SK-N-SH treated with all-trans-retinoic acid at 6 μM for 48 hours (cell line): ENCODE data around the gene GAN.
A peak's percentile ranks its signal among the peaks of the same experiment; 100 is the strongest.

Experiments
- ATAC-seq: fragments of 200-7000 bp; cut with Tn5 transposase; 3 replicates; pipeline ENCODE4 v1.9.1; 2020; ENCODE audit warnings: mild to moderate bottlenecking, moderate library complexity
- BACH2 ChIP-seq: fragments of 250-450 bp; sonication (Bioruptor Pico); IDR thresholded peaks from 2 replicates; pipeline ENCODE4 v1.9.0; 2021; ENCODE audit warnings: mild to moderate bottlenecking, borderline replicate concordance
- CREB5 ChIP-seq: fragments of 250-450 bp; sonication (Bioruptor Pico); IDR thresholded peaks from 2 replicates; pipeline ENCODE4 v1.5.1; 2020; ENCODE audit warnings: low read depth, mild to moderate bottlenecking, moderate library complexity
- CSDC2 ChIP-seq: fragments of 250-450 bp; sonication (Bioruptor Pico); IDR thresholded peaks from 2 replicates; pipeline ENCODE4 v1.5.0; 2020; ENCODE audit warnings: mild to moderate bottlenecking, moderate library complexity
- ESRRG ChIP-seq: fragments of 250-450 bp; sonication (Bioruptor Pico); IDR thresholded peaks from 2 replicates; pipeline ENCODE4 v1.6.1; 2021; ENCODE audit warnings: mild to moderate bottlenecking
- GLIS3 ChIP-seq: fragments of 250-450 bp; sonication (Bioruptor Pico); IDR thresholded peaks from 2 replicates; pipeline ENCODE4 v1.5.0; 2020; ENCODE audit warnings: mild to moderate bottlenecking, moderate library complexity
- ISL1 ChIP-seq: fragments of 250-450 bp; sonication (Bioruptor Pico); IDR thresholded peaks from 2 replicates; pipeline ENCODE4 v2.1.2; 2022; ENCODE audit warnings: mild to moderate bottlenecking, moderate library complexity
- OSR1 ChIP-seq: fragments of 250-450 bp; sonication (Bioruptor Pico); IDR thresholded peaks from 2 replicates; pipeline ENCODE4 v1.8.0; 2022; ENCODE audit warnings: moderate library complexity, mild to moderate bottlenecking, inconsistent platforms
- POU6F1 ChIP-seq: fragments of 250-450 bp; sonication (Bioruptor Pico); IDR thresholded peaks from 2 replicates; pipeline ENCODE4 v1.8.0; 2021; ENCODE audit warnings: low read depth, mild to moderate bottlenecking, moderate library complexity, borderline replicate concordance
- PPARA ChIP-seq: fragments of 250-450 bp; sonication (Bioruptor Pico); IDR thresholded peaks from 2 replicates; pipeline ENCODE4 v1.5.0; 2020; ENCODE audit warnings: mild to moderate bottlenecking, borderline replicate concordance
- RARB ChIP-seq: fragments of 250-450 bp; sonication (Bioruptor Pico); IDR thresholded peaks from 2 replicates; pipeline ENCODE4 v1.8.0; 2021; ENCODE audit warnings: mild to moderate bottlenecking, moderate library complexity
- SNAI2 ChIP-seq: fragments of 250-450 bp; sonication (Bioruptor Pico); IDR thresholded peaks from 2 replicates; pipeline ENCODE4 v1.5.0; 2020; ENCODE audit warnings: mild to moderate bottlenecking, moderate library complexity
- TCF4 ChIP-seq: fragments of 250-450 bp; sonication (Bioruptor Pico); IDR thresholded peaks from 2 replicates; pipeline ENCODE4 v1.8.0; 2021; ENCODE audit warnings: mild to moderate bottlenecking, moderate library complexity, borderline replicate concordance
- TOX ChIP-seq: fragments of 250-450 bp; sonication (Bioruptor Pico); IDR thresholded peaks from 2 replicates; pipeline ENCODE4 v1.8.0; 2021; ENCODE audit warnings: mild to moderate bottlenecking, moderate library complexity, borderline replicate concordance
- ZC3H10 ChIP-seq: fragments of 250-450 bp; sonication (Bioruptor Pico); IDR thresholded peaks from 2 replicates; pipeline ENCODE4 v1.5.1; 2021; ENCODE audit warnings: mild to moderate bottlenecking, moderate library complexity
- ZFP3 ChIP-seq: fragments of 250-450 bp; sonication (Bioruptor Pico); IDR thresholded peaks from 2 replicates; pipeline ENCODE4 v1.5.0; 2020; ENCODE audit warnings: mild to moderate bottlenecking, moderate library complexity
- ZFP30 ChIP-seq: fragments of 450-650 bp; formaldehyde crosslinking; IDR thresholded peaks from 2 replicates; pipeline ENCODE4 v1.5.0; 2022; ENCODE audit warnings: mild to moderate bottlenecking, moderate library complexity
- ZNF565 ChIP-seq: fragments of 450-650 bp; formaldehyde crosslinking; conservative IDR thresholded peaks from 2 replicates; pipeline ENCODE4 v1.5.0; 2020; ENCODE audit warnings: low read depth, mild to moderate bottlenecking, moderate library complexity
- ZNF70 ChIP-seq: fragments of 450-650 bp; formaldehyde crosslinking; IDR thresholded peaks from 2 replicates; pipeline ENCODE4 v1.5.0; 2020; ENCODE audit warnings: mild to moderate bottlenecking, moderate library complexity
- ZNF8 ChIP-seq: fragments of 450-650 bp; formaldehyde crosslinking; IDR thresholded peaks from 2 replicates; pipeline ENCODE4 v1.5.0; 2020; ENCODE audit warnings: mild to moderate bottlenecking, moderate library complexity
- TF ChIP-seq, protein P1 (sequence below): fragments of 250-450 bp; sonication (Bioruptor Pico); IDR thresholded peaks from 2 replicates; pipeline ENCODE4 v1.5.1; 2021; ENCODE audit warnings: mild to moderate bottlenecking, moderate library complexity
- TF ChIP-seq, protein P2 (sequence below): fragments of 250-450 bp; sonication (Bioruptor Pico); IDR thresholded peaks from 2 replicates; pipeline ENCODE4 v1.8.0; 2020; ENCODE audit warnings: mild to moderate bottlenecking, moderate library complexity, borderline replicate concordance
- TF ChIP-seq, protein P3 (sequence below): fragments of 250-450 bp; sonication (Bioruptor Pico); IDR thresholded peaks from 2 replicates; pipeline ENCODE4 v1.5.0; 2020; ENCODE audit warnings: mild to moderate bottlenecking, moderate library complexity

Gene GAN

DNA sequence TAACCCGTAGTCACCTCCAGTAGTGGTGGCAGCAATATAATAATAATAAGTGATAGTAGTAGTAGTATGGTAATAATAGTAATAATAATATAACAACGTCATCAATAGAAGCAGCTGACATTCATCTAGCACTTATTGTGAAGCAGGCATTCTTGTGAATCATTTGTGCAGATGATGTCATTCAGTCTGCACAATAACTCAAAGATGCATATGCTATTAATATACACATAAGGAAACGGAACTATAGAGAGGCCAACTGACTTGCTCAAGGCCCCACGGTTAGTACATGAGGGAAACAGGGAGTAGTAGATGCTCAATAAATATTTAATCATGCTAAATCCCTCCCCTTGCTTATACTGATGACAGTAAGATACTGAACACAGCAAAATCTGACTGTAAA is 35.4 kb upstream of the GAN start (continued):
- no peak for TF ChIP-seq POU6F1 (CRISPR knock-in tag)
- no peak for TF ChIP-seq ZC3H10

GRCh38 chr16:81280393-81280792 is 34.4 kb upstream of the GAN start:
- ATAC-seq = peak; percentile 68
- TF ChIP-seq TOX = no peak
- TF ChIP-seq, protein P1, sequence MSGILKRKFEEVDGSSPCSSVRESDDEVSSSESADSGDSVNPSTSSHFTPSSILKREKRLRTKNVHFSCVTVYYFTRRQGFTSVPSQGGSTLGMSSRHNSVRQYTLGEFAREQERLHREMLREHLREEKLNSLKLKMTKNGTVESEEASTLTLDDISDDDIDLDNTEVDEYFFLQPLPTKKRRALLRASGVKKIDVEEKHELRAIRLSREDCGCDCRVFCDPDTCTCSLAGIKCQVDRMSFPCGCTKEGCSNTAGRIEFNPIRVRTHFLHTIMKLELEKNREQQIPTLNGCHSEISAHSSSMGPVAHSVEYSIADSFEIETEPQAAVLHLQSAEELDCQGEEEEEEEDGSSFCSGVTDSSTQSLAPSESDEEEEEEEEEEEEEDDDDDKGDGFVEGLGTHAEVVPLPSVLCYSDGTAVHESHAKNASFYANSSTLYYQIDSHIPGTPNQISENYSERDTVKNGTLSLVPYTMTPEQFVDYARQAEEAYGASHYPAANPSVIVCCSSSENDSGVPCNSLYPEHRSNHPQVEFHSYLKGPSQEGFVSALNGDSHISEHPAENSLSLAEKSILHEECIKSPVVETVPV = no peak
- no peak for TF ChIP-seq ZNF70 (CRISPR knock-in tag)
- no peak for TF ChIP-seq SNAI2 (CRISPR knock-in tag)
- TF ChIP-seq CSDC2 = no peak
- TF ChIP-seq ISL1 = no peak
- no peak for TF ChIP-seq ZFP30 (CRISPR knock-in tag)
- TF ChIP-seq, protein P2, sequence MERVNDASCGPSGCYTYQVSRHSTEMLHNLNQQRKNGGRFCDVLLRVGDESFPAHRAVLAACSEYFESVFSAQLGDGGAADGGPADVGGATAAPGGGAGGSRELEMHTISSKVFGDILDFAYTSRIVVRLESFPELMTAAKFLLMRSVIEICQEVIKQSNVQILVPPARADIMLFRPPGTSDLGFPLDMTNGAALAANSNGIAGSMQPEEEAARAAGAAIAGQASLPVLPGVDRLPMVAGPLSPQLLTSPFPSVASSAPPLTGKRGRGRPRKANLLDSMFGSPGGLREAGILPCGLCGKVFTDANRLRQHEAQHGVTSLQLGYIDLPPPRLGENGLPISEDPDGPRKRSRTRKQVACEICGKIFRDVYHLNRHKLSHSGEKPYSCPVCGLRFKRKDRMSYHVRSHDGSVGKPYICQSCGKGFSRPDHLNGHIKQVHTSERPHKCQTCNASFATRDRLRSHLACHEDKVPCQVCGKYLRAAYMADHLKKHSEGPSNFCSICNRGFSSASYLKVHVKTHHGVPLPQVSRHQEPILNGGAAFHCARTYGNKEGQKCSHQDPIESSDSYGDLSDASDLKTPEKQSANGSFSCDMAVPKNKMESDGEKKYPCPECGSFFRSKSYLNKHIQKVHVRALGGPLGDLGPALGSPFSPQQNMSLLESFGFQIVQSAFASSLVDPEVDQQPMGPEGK (CRISPR knock-in tag) = no peak
- no peak for TF ChIP-seq OSR1 (CRISPR knock-in tag)
- TF ChIP-seq TCF4 (CRISPR knock-in tag) = no peak
- no peak for TF ChIP-seq ESRRG (CRISPR knock-in tag)
- TF ChIP-seq ZNF8 (CRISPR knock-in tag) = no peak
- TF ChIP-seq ZFP3 (CRISPR knock-in tag) = no peak
- TF ChIP-seq, all 23 proteins: peak for 0

GRCh38 chr16:81283044-81283443 is 31.7 kb upstream of the GAN start:
- ATAC-seq = no peak

More at GRCh38 chr16:81283044-81283443, 31.7 kb upstream of the GAN start:
- no peak for TF ChIP-seq ISL1
- TF ChIP-seq SNAI2 (CRISPR knock-in tag) = no peak
- TF ChIP-seq, protein P3, sequence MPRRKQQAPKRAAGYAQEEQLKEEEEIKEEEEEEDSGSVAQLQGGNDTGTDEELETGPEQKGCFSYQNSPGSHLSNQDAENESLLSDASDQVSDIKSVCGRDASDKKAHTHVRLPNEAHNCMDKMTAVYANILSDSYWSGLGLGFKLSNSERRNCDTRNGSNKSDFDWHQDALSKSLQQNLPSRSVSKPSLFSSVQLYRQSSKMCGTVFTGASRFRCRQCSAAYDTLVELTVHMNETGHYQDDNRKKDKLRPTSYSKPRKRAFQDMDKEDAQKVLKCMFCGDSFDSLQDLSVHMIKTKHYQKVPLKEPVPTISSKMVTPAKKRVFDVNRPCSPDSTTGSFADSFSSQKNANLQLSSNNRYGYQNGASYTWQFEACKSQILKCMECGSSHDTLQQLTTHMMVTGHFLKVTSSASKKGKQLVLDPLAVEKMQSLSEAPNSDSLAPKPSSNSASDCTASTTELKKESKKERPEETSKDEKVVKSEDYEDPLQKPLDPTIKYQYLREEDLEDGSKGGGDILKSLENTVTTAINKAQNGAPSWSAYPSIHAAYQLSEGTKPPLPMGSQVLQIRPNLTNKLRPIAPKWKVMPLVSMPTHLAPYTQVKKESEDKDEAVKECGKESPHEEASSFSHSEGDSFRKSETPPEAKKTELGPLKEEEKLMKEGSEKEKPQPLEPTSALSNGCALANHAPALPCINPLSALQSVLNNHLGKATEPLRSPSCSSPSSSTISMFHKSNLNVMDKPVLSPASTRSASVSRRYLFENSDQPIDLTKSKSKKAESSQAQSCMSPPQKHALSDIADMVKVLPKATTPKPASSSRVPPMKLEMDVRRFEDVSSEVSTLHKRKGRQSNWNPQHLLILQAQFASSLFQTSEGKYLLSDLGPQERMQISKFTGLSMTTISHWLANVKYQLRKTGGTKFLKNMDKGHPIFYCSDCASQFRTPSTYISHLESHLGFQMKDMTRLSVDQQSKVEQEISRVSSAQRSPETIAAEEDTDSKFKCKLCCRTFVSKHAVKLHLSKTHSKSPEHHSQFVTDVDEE (CRISPR knock-in tag) = no peak
- TF ChIP-seq, protein P1 = no peak
- TF ChIP-seq ZC3H10 = no peak
- TF ChIP-seq ZNF565 (CRISPR knock-in tag) = no peak
- TF ChIP-seq TCF4 (CRISPR knock-in tag) = no peak
- no peak for TF ChIP-seq GLIS3 (CRISPR knock-in tag)
- TF ChIP-seq ZNF70 (CRISPR knock-in tag) = no peak
- no peak for TF ChIP-seq PPARA (CRISPR knock-in tag)
- TF ChIP-seq OSR1 (CRISPR knock-in tag) = no peak
- TF ChIP-seq POU6F1 (CRISPR knock-in tag) = no peak
- TF ChIP-seq RARB (CRISPR knock-in tag) = no peak
- no peak for TF ChIP-seq CSDC2
- TF ChIP-seq CREB5 = no peak
- TF ChIP-seq ZNF8 (CRISPR knock-in tag) = no peak
- TF ChIP-seq BACH2 (CRISPR knock-in tag) = no peak
- TF ChIP-seq ZFP3 (CRISPR knock-in tag) = no peak
- TF ChIP-seq, all 23 proteins: peak for 0
